Testis (tissue), 2 donors: ENCODE data around the gene SERINC4.

Experiments used
- CTCF ChIP-seq, 3 experiments: fragments of 450-650 bp in 2 of 3; fragments of 200-600 bp in 1 of 3; sonication (generic) in 1 of 3; IDR thresholded peaks; one replicate each; pipeline ENCODE4 v1.5.1; 2016 to 2019; ENCODE audit warnings: antibody characterized with exemption in 3 of 3, mild to moderate bottlenecking in 2 of 3, moderate library complexity in 1 of 3
- POLR2A ChIP-seq: fragments of 450-650 bp; IDR thresholded peaks from one replicate; pipeline ENCODE4 v1.6.1; 2017; ENCODE audit warnings: antibody characterized with exemption, mild to moderate bottlenecking, moderate library complexity

- TF ChIP-seq CTCF (IDR thresholded peaks at IDR 0.05) (no peak), POLR2A (no peak)
Observed at GRCh38 chr15:43828061-43828657, 28.1 kb upstream of the SERINC4 start.
